ENCODE measurements around the gene PTPN23.

DNA sequence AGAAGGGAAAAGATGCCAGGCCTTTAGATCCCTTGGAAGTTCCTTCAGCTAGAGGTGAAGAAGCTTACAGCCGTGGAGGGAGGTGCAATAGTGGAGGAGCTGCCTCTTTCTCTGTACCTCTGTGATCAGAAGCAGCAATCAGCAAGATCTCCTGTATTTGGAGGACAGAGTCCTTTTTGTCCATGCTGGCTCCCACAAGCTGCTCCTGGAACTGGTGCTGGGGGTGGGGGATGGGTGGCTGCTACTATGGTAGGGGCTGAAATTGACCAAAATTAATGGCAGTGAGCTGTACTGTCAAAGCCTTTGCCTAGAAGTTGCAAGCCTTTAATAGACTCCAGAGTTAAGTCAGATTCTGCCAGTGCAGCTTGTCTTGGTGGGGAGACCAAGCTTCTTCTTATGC is 18.2 kb downstream of the PTPN23 start:
- no peak for TF ChIP-seq CTCF (CRISPR knock-in tag; IDR thresholded peaks at IDR 0.05)
- no peak for TF ChIP-seq MAFK (conservative IDR thresholded peaks at IDR 0.05 in 1 of 2, IDR thresholded peaks at IDR 0.05 in 1 of 2; ENCODE audit: low read length in 2 of 2)
- TF ChIP-seq RAD21 (CRISPR knock-in tag; IDR thresholded peaks at IDR 0.05) = no peak
- TF ChIP-seq HNF4A (CRISPR knock-in tag; IDR thresholded peaks at IDR 0.05) = no peak
- TF ChIP-seq ZNF274 (CRISPR knock-in tag; IDR thresholded peaks at IDR 0.05) = no peak
- TF ChIP-seq ZMYM4 (CRISPR knock-in tag; IDR thresholded peaks at IDR 0.05) = no peak
- no peak for TF ChIP-seq ZNF20 (CRISPR knock-in tag; IDR thresholded peaks at IDR 0.05)

Measured in HepG2 (cell line).